KMS-11 (cell line): Measurements from ENCODE around the gene FAM227A.
A peak's percentile ranks its signal among the peaks of the same experiment; 100 is the strongest.

Source experiments
- H2AFZ ChIP-seq: fragments of 200-600 bp; sonication (generic); 2 replicates; pipeline ENCODE4 v1.6.1; 2016; ENCODE audit warnings: antibody characterized with exemption, mixed run types, low read depth
- H3K27ac ChIP-seq: fragments of 200-600 bp; sonication (generic); 2 replicates; pipeline ENCODE4 v1.6.1; 2016; ENCODE audit warnings: mild to moderate bottlenecking, mixed run types
- H3K27me3 ChIP-seq: fragments of 200-600 bp; sonication (generic); 2 replicates; pipeline ENCODE4 v1.6.1; 2017; ENCODE audit warnings: mild to moderate bottlenecking, low read depth, mixed run types, moderate library complexity; ENCODE audit not compliant: insufficient read depth
- H3K36me3 ChIP-seq: fragments of 200-600 bp; sonication (generic); 2 replicates; pipeline ENCODE4 v1.6.1; 2017; ENCODE audit warnings: mild to moderate bottlenecking, mixed run types; ENCODE audit not compliant: insufficient read depth
- H3K4me1 ChIP-seq: fragments of 200-600 bp; sonication (generic); 2 replicates; pipeline ENCODE4 v1.6.1; 2016; ENCODE audit warnings: mild to moderate bottlenecking, low read depth, mixed run types; ENCODE audit not compliant: poor library complexity, severe bottlenecking
- H3K4me2 ChIP-seq: fragments of 200-600 bp; sonication (generic); 2 replicates; pipeline ENCODE4 v1.7.0; 2016; ENCODE audit warnings: mild to moderate bottlenecking, mixed run types
- H3K4me3 ChIP-seq: fragments of 200-600 bp; sonication (generic); IDR thresholded peaks from 2 replicates; pipeline ENCODE4 v1.6.1; 2017; ENCODE audit warnings: low read depth, low read length, mixed read lengths; ENCODE audit not compliant: insufficient read depth
- H3K79me2 ChIP-seq: fragments of 200-600 bp; sonication (generic); 2 replicates; pipeline ENCODE4 v1.6.1; 2016; ENCODE audit warnings: low read depth, mixed run types; ENCODE audit not compliant: insufficient read depth
- H3K9ac ChIP-seq: fragments of 200-600 bp; sonication (generic); 2 replicates; pipeline ENCODE4 v1.6.1; 2016; ENCODE audit warnings: mild to moderate bottlenecking, mixed run types
- H4K20me1 ChIP-seq: fragments of 200-600 bp; sonication (generic); 2 replicates; pipeline ENCODE4 v1.6.1; 2016; ENCODE audit warnings: mild to moderate bottlenecking, mixed run types; ENCODE audit not compliant: insufficient read depth
- CTCF ChIP-seq: fragments of 200-600 bp; sonication (generic); conservative IDR thresholded peaks from 2 replicates; pipeline ENCODE4 v1.6.1; 2017; ENCODE audit warnings: low read depth, mild to moderate bottlenecking, antibody characterized with exemption, low read length, moderate library complexity, mixed read lengths

FAM227A gene

GRCh38 chr22:38569181-38569971 lies 86.8 kb downstream of the FAM227A start:
- H3K36me3 ChIP-seq: no peaks in the 10 kb centered on the region
- peak overlapping the region; percentile 87 for H3K4me2 ChIP-seq
- no peaks in the 10 kb centered on the region for H4K20me1 ChIP-seq
- H2AFZ ChIP-seq: peak overlapping the region; percentile 99
- no peaks in the 10 kb centered on the region for H3K79me2 ChIP-seq
- peak overlapping the region; percentile 57 for H3K27ac ChIP-seq
- H3K27me3 ChIP-seq: no peaks in the 10 kb centered on the region
- peaks cover 21% of the 10 kb centered on the region for H3K4me1 ChIP-seq
- no peak overlapping the region for H3K4me3 ChIP-seq
- H3K9ac ChIP-seq: peak overlapping the region; percentile 89; the same call in 1 of the 2 replicates
- no peak for TF ChIP-seq CTCF

- Histone ChIP-seq H3K4me1 (peaks cover 21% of the 10 kb centered on the region), H3K27ac (no peak overlapping the region), H3K9ac (no peak overlapping the region), H3K4me2 (no peak overlapping the region), H2AFZ (no peak overlapping the region), H3K36me3 (no peaks in the 10 kb centered on the region), H4K20me1 (no peaks in the 10 kb centered on the region), H3K79me2 (no peaks in the 10 kb centered on the region), H3K27me3 (no peaks in the 10 kb centered on the region), H3K4me3 (no peak overlapping the region)
- no peak for TF ChIP-seq CTCF
These were observed 88.5 kb downstream of the FAM227A start for GRCh38 chr22:38567531-38568285.

GRCh38 chr22:38566726-38567504 lies 89.3 kb downstream of the FAM227A start:
- Histone ChIP-seq H3K4me1 (peaks cover 18% of the 10 kb centered on the region), H3K27me3 (no peaks in the 10 kb centered on the region), H3K9ac (no peak overlapping the region), H4K20me1 (no peaks in the 10 kb centered on the region), H3K36me3 (no peaks in the 10 kb centered on the region), H3K4me2 (no peak overlapping the region), H3K27ac (no peak overlapping the region), H2AFZ (no peak overlapping the region), H3K79me2 (no peaks in the 10 kb centered on the region), H3K4me3 (no peak overlapping the region)
- no peak for TF ChIP-seq CTCF

GRCh38 chr22:38565441-38565840 lies 90.8 kb downstream of the FAM227A start:
- no peak overlapping the region for H3K4me2 ChIP-seq
- H3K27ac ChIP-seq: no peak overlapping the region
- H3K27me3 ChIP-seq: no peaks in the 10 kb centered on the region
- H3K9ac ChIP-seq: no peak overlapping the region
- TF ChIP-seq CTCF: no peak
- H2AFZ ChIP-seq: no peak overlapping the region
- no peaks in the 10 kb centered on the region for H4K20me1 ChIP-seq
- H3K79me2 ChIP-seq: no peaks in the 10 kb centered on the region
- no peaks in the 10 kb centered on the region for H3K36me3 ChIP-seq
- no peak overlapping the region for H3K4me3 ChIP-seq
- peaks cover 6% of the 10 kb centered on the region for H3K4me1 ChIP-seq
